ENCODE results near the gene ZNF681.
"Not testable (repeated sequence)": the region's sequence is repeated elsewhere in the genome, so short reads cannot be mapped to it uniquely, and the experiment has no call there.

ZNF681 gene

DNA sequence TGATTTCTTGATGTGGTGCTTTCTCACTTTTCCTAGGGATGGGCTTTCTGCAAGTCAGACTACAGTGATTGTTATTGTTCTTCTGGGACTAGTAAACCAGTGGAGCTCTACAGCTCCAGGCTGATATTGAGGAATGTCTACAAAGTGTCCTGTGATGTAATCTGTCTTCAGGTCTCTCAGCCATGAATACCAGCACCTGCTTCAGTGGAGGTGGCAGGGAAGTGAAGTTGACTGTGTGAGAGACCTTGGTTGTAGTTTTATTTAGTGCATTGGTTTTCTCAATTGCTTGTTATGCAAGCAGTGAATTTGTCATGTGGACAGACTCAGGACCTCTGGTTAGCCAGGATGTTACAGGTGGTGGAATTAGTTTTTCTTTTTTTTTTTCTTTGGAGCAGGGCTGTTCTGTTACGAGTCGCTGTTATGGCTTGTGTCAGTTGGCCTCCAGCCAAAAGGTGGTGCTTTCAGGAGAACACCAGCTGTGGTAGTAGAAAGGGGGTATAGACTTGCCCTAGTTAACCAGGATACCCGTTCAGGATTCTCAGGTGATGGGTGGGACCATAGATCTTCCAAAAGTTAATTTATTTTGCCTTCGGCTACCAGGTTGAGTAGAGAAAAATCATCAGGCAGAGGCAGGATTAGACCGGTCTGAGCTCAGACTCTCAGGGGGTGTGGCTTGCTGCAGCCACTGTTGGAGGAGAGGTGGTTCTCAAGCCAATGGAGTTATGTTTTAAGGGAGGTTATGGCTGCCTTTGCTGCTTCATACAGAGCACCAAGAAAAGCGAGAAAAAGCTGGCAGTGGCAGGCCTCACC is 59.8 kb downstream of the ZNF681 start:
- in situ Hi-C loops (cut with HindIII; ENCODE audit: low sequenced_read_pairs): no loop called here

DNA sequence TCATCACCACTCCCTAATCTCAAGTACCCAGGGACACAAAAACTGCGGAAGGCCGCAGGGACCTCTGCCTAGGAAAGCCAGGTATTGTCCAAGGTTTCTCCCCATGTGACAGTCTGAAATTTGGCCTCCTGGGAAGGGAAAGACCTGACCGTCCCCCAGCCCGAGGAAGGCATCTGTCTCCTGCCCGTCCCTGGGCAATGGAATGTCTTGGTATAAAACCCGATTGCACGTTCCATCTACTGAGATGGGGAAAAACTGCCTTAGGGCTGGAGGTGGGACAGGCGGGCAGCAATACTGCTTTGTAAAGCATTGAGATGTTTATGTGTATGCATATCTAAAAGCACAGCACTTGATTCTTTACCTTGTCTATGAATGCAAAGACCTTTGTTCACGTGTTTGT is 65.8 kb downstream of the ZNF681 start:
- in situ Hi-C loops (cut with HindIII; ENCODE audit: low sequenced_read_pairs): not testable (repeated sequence)
